GM12891 (cell line): ENCODE measurements around the gene HIPK2.

ENCODE experiments used
- DNase-seq: peaks from one replicate; pipeline ENCODE4 v3.0.0; 2011; ENCODE audit warnings: low spot score; ENCODE audit not compliant: insufficient read length
- FAIRE-seq: peaks from 2 replicates; lab custom pipeline; 2011; peaks lifted over from hg19 to GRCh38; lab: Jason Lieb, UNC
- PAX5 ChIP-seq: IDR thresholded peaks from 2 replicates; pipeline ENCODE4 v1.6.1; 2011; ENCODE audit warnings: low read length, moderate library complexity, mild to moderate bottlenecking; ENCODE audit not compliant: insufficient read depth, severe bottlenecking
- POLR2A ChIP-seq: IDR thresholded peaks from 2 replicates; pipeline ENCODE4 v1.6.1; 2011; ENCODE audit warnings: low read depth, low read length, control low read depth
- POLR2AphosphoS5 ChIP-seq: IDR thresholded peaks from 2 replicates; pipeline ENCODE4 v1.6.1; 2011; ENCODE audit warnings: low read depth, low read length, control low read depth
- POU2F2 ChIP-seq: IDR thresholded peaks from 2 replicates; pipeline ENCODE4 v1.6.1; 2011; ENCODE audit warnings: low read depth, mild to moderate bottlenecking, control low read depth, low read length, moderate library complexity
- SPI1 ChIP-seq: IDR thresholded peaks from 2 replicates; pipeline ENCODE4 v1.6.1; 2011; ENCODE audit warnings: low read depth, low read length, control low read depth
- TAF1 ChIP-seq: IDR thresholded peaks from 2 replicates; pipeline ENCODE4 v1.6.1; 2011; ENCODE audit warnings: low read depth, low read length, control low read depth

Gene HIPK2

GRCh38 chr7:139695051-139695450 lies 82.7 kb downstream of the HIPK2 start:
- TF ChIP-seq POLR2A (no peak), SPI1 (no peak)
- FAIRE-seq: no peak
- DNase-seq: no peak

- FAIRE-seq (no peak), DNase-seq (no peak)
- no peak for TF ChIP-seq TAF1
- no peak for TF ChIP-seq PAX5
- TF ChIP-seq POU2F2: no peak
- TF ChIP-seq SPI1: no peak
- no peak for TF ChIP-seq POLR2A
- no peak for TF ChIP-seq POLR2AphosphoS5
Observed at GRCh38 chr7:139694389-139694676, 83.5 kb downstream of the HIPK2 start.

- TF ChIP-seq POU2F2 (no peak), TAF1 (no peak), POLR2A (no peak), POLR2AphosphoS5 (no peak), PAX5 (no peak), SPI1 (no peak)
- no peak for DNase-seq
- no peak for FAIRE-seq
Observed at GRCh38 chr7:139693651-139694388, 84.0 kb downstream of the HIPK2 start.

GRCh38 chr7:139692723-139693122 lies 85.1 kb downstream of the HIPK2 start:
- no peak for TF ChIP-seq POU2F2
- no peak for TF ChIP-seq SPI1
- no peak for TF ChIP-seq POLR2A
- TF ChIP-seq POLR2AphosphoS5: no peak
- DNase-seq: no peak
- FAIRE-seq: no peak

- TF ChIP-seq POLR2AphosphoS5 (no peak), PAX5 (no peak), TAF1 (no peak), SPI1 (no peak), POLR2A (no peak)
- FAIRE-seq (no peak), DNase-seq (no peak)
Observed at GRCh38 chr7:139691253-139691781, 86.5 kb downstream of the HIPK2 start.

GRCh38 chr7:139687980-139688632 lies 89.7 kb downstream of the HIPK2 start:
- FAIRE-seq (no peak), DNase-seq (no peak)
- TF ChIP-seq SPI1 (no peak), POLR2A (no peak), TAF1 (no peak), POU2F2 (no peak), POLR2AphosphoS5 (no peak), PAX5 (no peak)

- no peak for TF ChIP-seq POU2F2
- TF ChIP-seq SPI1: no peak
- no peak for FAIRE-seq
- DNase-seq: no peak
Observed at GRCh38 chr7:139687211-139687954, 90.4 kb downstream of the HIPK2 start.

- DNase-seq (no peak), FAIRE-seq (no peak)
- no peak for TF ChIP-seq TAF1
- no peak for TF ChIP-seq POLR2AphosphoS5
- no peak for TF ChIP-seq POU2F2
- TF ChIP-seq SPI1: no peak
- no peak for TF ChIP-seq POLR2A
- TF ChIP-seq PAX5: no peak
Observed at GRCh38 chr7:139683137-139683921, 94.5 kb downstream of the HIPK2 start.

- TF ChIP-seq POLR2A (0 out of 2 replicates have a peak, but pooled peaks have one; percentile 16), SPI1 (no peak), POLR2AphosphoS5 (no peak; the same call in 1 of the 2 replicates), PAX5 (no peak)
- DNase-seq (no peak), FAIRE-seq (no peak)
Observed at GRCh38 chr7:139682136-139683013, 95.4 kb downstream of the HIPK2 start.
